Hippocampal formation (tissue), 2 donors: Measurements from ENCODE around the gene KMT2A.

ENCODE experiments used
- DNase-seq, 2 donors: peaks; one replicate each; lab custom pipeline; 2025; lab: John Stamatoyannopoulos, UW

KMT2A gene

GRCh38 chr11:118484405-118484804 is 48.1 kb downstream of the KMT2A start:
- no peak for DNase-seq

GRCh38 chr11:118485273-118485672 is 49.0 kb downstream of the KMT2A start:
- no peak for DNase-seq

- DNase-seq = peak; percentile 43 to 84
These were observed 52.3 kb downstream of the KMT2A start for GRCh38 chr11:118488480-118489109.

GRCh38 chr11:118491041-118491440 is 54.7 kb downstream of the KMT2A start:
- no peak for DNase-seq

- DNase-seq = no peak
These were observed 61.5 kb downstream of the KMT2A start for GRCh38 chr11:118497831-118498230.

GRCh38 chr11:118503216-118503615 is 66.9 kb downstream of the KMT2A start:
- DNase-seq = no peak

GRCh38 chr11:118511601-118512000 is 75.3 kb downstream of the KMT2A start:
- no peak for DNase-seq

- no peak for DNase-seq
These were observed 77.8 kb downstream of the KMT2A start for GRCh38 chr11:118514103-118514502.

GRCh38 chr11:118519549-118519948 is 83.3 kb downstream of the KMT2A start:
- no peak for DNase-seq

- DNase-seq = no peak
These were observed 85.6 kb downstream of the KMT2A start for GRCh38 chr11:118521892-118522311.

- DNase-seq = no peak
These were observed 86.3 kb downstream of the KMT2A start for GRCh38 chr11:118522571-118523072.

GRCh38 chr11:118524356-118524755 is 88.1 kb downstream of the KMT2A start:
- DNase-seq = no peak

- DNase-seq = no peak
These were observed 88.6 kb downstream of the KMT2A start for GRCh38 chr11:118524757-118525470.

- DNase-seq = no peak
These were observed 90.4 kb downstream of the KMT2A start for GRCh38 chr11:118526688-118527087.

- DNase-seq = no peak
These were observed 90.8 kb downstream of the KMT2A start, which contains the start of gene TTC36 for GRCh38 chr11:118527109-118527508. TTC36 (plus strand) TSS chr11:118527474; CDS start chr11:118527495, 21 bp downstream.

- DNase-seq = no peak
These were observed 92.2 kb downstream of the KMT2A start for GRCh38 chr11:118528511-118528910.

GRCh38 chr11:118529584-118530175 is 93.4 kb downstream of the KMT2A start:
- DNase-seq = no peak

- DNase-seq = no peak
These were observed 93.9 kb downstream of the KMT2A start for GRCh38 chr11:118530180-118530682.

GRCh38 chr11:118530683-118531596 is 94.6 kb downstream of the KMT2A start, which contains the start of gene TMEM25:
TMEM25 (plus strand) TSS chr11:118531192; CDS start chr11:118531802, 610 bp downstream.
- peak; percentile 60 to 64 for DNase-seq

- DNase-seq = no peak
These were observed 95.3 kb downstream of the KMT2A start for GRCh38 chr11:118531597-118532084.

- no peak for DNase-seq
These were observed 95.8 kb downstream of the KMT2A start for GRCh38 chr11:118532091-118532490.
